ENCODE measurements around the gene NEUROD4. TPM values are rescaled to one million over a fixed set of nuclear protein-coding genes. Genes with fewer than 3 reads are reported as not detected.

NEUROD4 gene
- total RNA-seq, 1 experiment from 2014 or later, result not detected

GRCh38 chr12:55039395-55040354 lies 19.9 kb downstream of the NEUROD4 start:
- no peak overlapping the region for H3K4me3 ChIP-seq
- no peaks in the 10 kb centered on the region for H3K36me3 ChIP-seq
- DNase-seq, result no peak

GRCh38 chr12:55041345-55042055 lies 21.7 kb downstream of the NEUROD4 start:
- H3K4me3 ChIP-seq, result no peak overlapping the region
- no peaks in the 10 kb centered on the region for H3K36me3 ChIP-seq
- peaks cover 27% of the 10 kb centered on the region for H3K27me3 ChIP-seq
- no peaks in the 10 kb centered on the region for H3K9me3 ChIP-seq
- DNase-seq, result no peak

More at GRCh38 chr12:55039395-55040354, 19.9 kb downstream of the NEUROD4 start:
- H3K9me3 ChIP-seq, result no peaks in the 10 kb centered on the region
- H3K27me3 ChIP-seq, result peaks cover 27% of the 10 kb centered on the region

- Histone ChIP-seq H3K4me3 (no peak overlapping the region), H3K36me3 (no peaks in the 10 kb centered on the region), H3K27me3 (peaks cover 29% of the 10 kb centered on the region), H3K9me3 (no peaks in the 10 kb centered on the region)
- DNase-seq, result no peak
These were observed 23.8 kb downstream of the NEUROD4 start for GRCh38 chr12:55043542-55043941.

GRCh38 chr12:55044135-55044534 lies 24.4 kb downstream of the NEUROD4 start:
- no peak overlapping the region for H3K4me3 ChIP-seq
- H3K27me3 ChIP-seq, result peaks cover 27% of the 10 kb centered on the region
- H3K36me3 ChIP-seq, result no peaks in the 10 kb centered on the region
- DNase-seq, result no peak
- H3K9me3 ChIP-seq, result no peaks in the 10 kb centered on the region

- Histone ChIP-seq H3K36me3 (no peaks in the 10 kb centered on the region), H3K4me3 (no peak overlapping the region), H3K27me3 (peaks cover 8% of the 10 kb centered on the region), H3K9me3 (no peaks in the 10 kb centered on the region)
- DNase-seq, result no peak
These were observed 29.9 kb downstream of the NEUROD4 start for GRCh38 chr12:55049676-55050075.

- Histone ChIP-seq H3K36me3 (no peaks in the 10 kb centered on the region), H3K27me3 (peaks cover 8% of the 10 kb centered on the region), H3K4me3 (no peak overlapping the region), H3K9me3 (no peaks in the 10 kb centered on the region)
- DNase-seq, result no peak
These were observed 31.6 kb downstream of the NEUROD4 start for GRCh38 chr12:55051197-55051947.

- H3K27me3 ChIP-seq, result peaks cover 9% of the 10 kb centered on the region
- DNase-seq, result peak; percentile 20
These were observed 37.7 kb downstream of the NEUROD4 start for GRCh38 chr12:55057481-55057880.

GRCh38 chr12:55058082-55058481 lies 38.3 kb downstream of the NEUROD4 start:
- H3K4me3 ChIP-seq, result no peak overlapping the region
- no peaks in the 10 kb centered on the region for H3K36me3 ChIP-seq
- DNase-seq, result no peak
- no peaks in the 10 kb centered on the region for H3K9me3 ChIP-seq
- H3K27me3 ChIP-seq, result peaks cover 13% of the 10 kb centered on the region

More at GRCh38 chr12:55057481-55057880, 37.7 kb downstream of the NEUROD4 start:
- H3K4me3 ChIP-seq, result no peak overlapping the region
- no peaks in the 10 kb centered on the region for H3K9me3 ChIP-seq
- H3K36me3 ChIP-seq, result no peaks in the 10 kb centered on the region

- no peaks in the 10 kb centered on the region for H3K36me3 ChIP-seq
- H3K27me3 ChIP-seq, result peaks cover 17% of the 10 kb centered on the region
- H3K9me3 ChIP-seq, result no peaks in the 10 kb centered on the region
- DNase-seq, result no peak
- H3K4me3 ChIP-seq, result no peak overlapping the region
These were observed 39.0 kb downstream of the NEUROD4 start for GRCh38 chr12:55058776-55059175.

GRCh38 chr12:55060470-55060869 lies 40.7 kb downstream of the NEUROD4 start:
- Histone ChIP-seq H3K4me3 (no peak overlapping the region), H3K36me3 (no peaks in the 10 kb centered on the region), H3K9me3 (no peaks in the 10 kb centered on the region), H3K27me3 (peaks cover 19% of the 10 kb centered on the region)
- peak; percentile 12 for DNase-seq

- DNase-seq, result no peak
- Histone ChIP-seq H3K4me3 (no peak overlapping the region), H3K36me3 (no peaks in the 10 kb centered on the region), H3K27me3 (peaks cover 19% of the 10 kb centered on the region), H3K9me3 (no peaks in the 10 kb centered on the region)
These were observed 41.2 kb downstream of the NEUROD4 start for GRCh38 chr12:55061024-55061423.

- DNase-seq, result no peak
- Histone ChIP-seq H3K27me3 (peaks cover 26% of the 10 kb centered on the region), H3K4me3 (no peak overlapping the region), H3K9me3 (no peaks in the 10 kb centered on the region), H3K36me3 (no peaks in the 10 kb centered on the region)
These were observed 43.5 kb downstream of the NEUROD4 start for GRCh38 chr12:55063291-55063690.

GRCh38 chr12:55065535-55065934 lies 45.8 kb downstream of the NEUROD4 start:
- Histone ChIP-seq H3K4me3 (no peak overlapping the region), H3K27me3 (peaks cover 19% of the 10 kb centered on the region), H3K36me3 (no peaks in the 10 kb centered on the region), H3K9me3 (no peaks in the 10 kb centered on the region)
- no peak for DNase-seq

- no peak for DNase-seq
- Histone ChIP-seq H3K36me3 (no peaks in the 10 kb centered on the region), H3K9me3 (no peaks in the 10 kb centered on the region), H3K4me3 (no peak overlapping the region), H3K27me3 (peaks cover 15% of the 10 kb centered on the region)
These were observed 47.9 kb downstream of the NEUROD4 start for GRCh38 chr12:55067701-55068100.

GRCh38 chr12:55068416-55069010 lies 48.7 kb downstream of the NEUROD4 start:
- peak; percentile 8 for DNase-seq
- no peak overlapping the region for H3K4me3 ChIP-seq
- no peaks in the 10 kb centered on the region for H3K36me3 ChIP-seq
- H3K9me3 ChIP-seq, result no peaks in the 10 kb centered on the region
- H3K27me3 ChIP-seq, result peaks cover 10% of the 10 kb centered on the region

GRCh38 chr12:55072083-55072482 lies 52.3 kb downstream of the NEUROD4 start:
- H3K36me3 ChIP-seq, result no peaks in the 10 kb centered on the region
- DNase-seq, result peak; percentile 39

More at GRCh38 chr12:55072083-55072482, 52.3 kb downstream of the NEUROD4 start:
- Histone ChIP-seq H3K4me3 (no peak overlapping the region), H3K27me3 (peaks cover 28% of the 10 kb centered on the region; the same call in 1 of the 2 replicates), H3K9me3 (no peaks in the 10 kb centered on the region)

Measured in MG63 (cell line).